ENCODE measurements around the gene TWF1.

DNA sequence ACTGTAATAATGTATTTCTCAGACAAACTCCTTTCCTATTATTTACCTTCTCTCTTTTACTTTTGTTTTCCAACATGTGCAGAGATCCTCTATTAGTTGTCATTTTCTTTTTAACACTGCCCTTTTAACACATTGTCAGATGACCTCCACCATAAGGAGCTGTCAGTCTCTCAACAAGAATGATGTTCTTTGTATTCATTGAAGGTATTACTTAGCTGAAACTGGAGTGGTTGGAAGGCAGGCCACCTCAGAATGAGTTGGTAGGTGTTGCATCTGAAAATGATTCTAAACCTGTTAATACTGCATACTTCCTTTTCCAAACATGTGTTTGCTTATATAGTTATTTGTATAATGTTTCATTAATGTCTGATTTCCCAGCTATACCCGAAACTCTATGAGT lies 46.6 kb upstream of the TWF1 start:
- TF ChIP-seq EZH2 (IDR thresholded peaks at IDR 0.05; ENCODE audit: low read depth) (no peak), CTCF (conservative IDR thresholded peaks at IDR 0.05) (no peak)
